ENCODE data around the gene PRKCSH.

Gene PRKCSH

GRCh38 chr19:11495481-11495880 is 60.0 kb downstream of the PRKCSH start:
- H3K4me3 Mint-ChIP-seq: no peak overlapping the region
- no peaks in the 10 kb centered on the region for H3K9me3 Mint-ChIP-seq
- no peaks in the 10 kb centered on the region for H3K4me1 Mint-ChIP-seq
- H3K27me3 Mint-ChIP-seq: no peaks in the 10 kb centered on the region
- H3K27ac Mint-ChIP-seq: no peak overlapping the region
- peaks cover 8% of the 10 kb centered on the region for H3K36me3 Mint-ChIP-seq

- Mint-ChIP-seq H3K36me3 (peaks cover 7% of the 10 kb centered on the region), H3K4me1 (no peaks in the 10 kb centered on the region), H3K27me3 (no peaks in the 10 kb centered on the region), H3K27ac (no peak overlapping the region), H3K9me3 (no peaks in the 10 kb centered on the region), H3K4me3 (no peak overlapping the region)
These were observed 60.5 kb downstream of the PRKCSH start for GRCh38 chr19:11495885-11496284.

GRCh38 chr19:11496391-11497163 is 61.1 kb downstream of the PRKCSH start:
- Mint-ChIP-seq H3K27ac (no peak overlapping the region), H3K4me1 (no peaks in the 10 kb centered on the region), H3K36me3 (peaks cover 5% of the 10 kb centered on the region), H3K27me3 (no peaks in the 10 kb centered on the region), H3K9me3 (no peaks in the 10 kb centered on the region), H3K4me3 (no peak overlapping the region)

- Mint-ChIP-seq H3K27ac (no peak overlapping the region), H3K4me3 (no peak overlapping the region), H3K27me3 (no peaks in the 10 kb centered on the region), H3K36me3 (peaks cover 5% of the 10 kb centered on the region), H3K9me3 (no peaks in the 10 kb centered on the region), H3K4me1 (no peaks in the 10 kb centered on the region)
These were observed 63.8 kb downstream of the PRKCSH start for GRCh38 chr19:11499220-11499726.

- no peak overlapping the region for H3K27ac Mint-ChIP-seq
These were observed 64.5 kb downstream of the PRKCSH start for GRCh38 chr19:11499890-11500420.

More at GRCh38 chr19:11499890-11500420, 64.5 kb downstream of the PRKCSH start:
- H3K27me3 Mint-ChIP-seq: no peaks in the 10 kb centered on the region
- peaks cover 5% of the 10 kb centered on the region for H3K36me3 Mint-ChIP-seq
- peaks cover 6% of the 10 kb centered on the region for H3K4me1 Mint-ChIP-seq
- no peaks in the 10 kb centered on the region for H3K9me3 Mint-ChIP-seq
- H3K4me3 Mint-ChIP-seq: no peak overlapping the region

Data from activated naive CD4-positive, alpha-beta T cell treated with anti-CD3 and anti-CD28 coated beads, Interleukin-2, amount 50 U/mL, for 24 hours (primary cell).